Vagina (tissue), 2 donors: Measurements from ENCODE around the gene CNST.

Experiments used
- POLR2AphosphoS5 ChIP-seq, 2 donors: sonication (generic); formaldehyde crosslinking; IDR thresholded peaks; one replicate each; pipeline ENCODE4 v1.9.0; 2017; ENCODE audit warnings: antibody characterized with exemption in 2 of 2, mild to moderate bottlenecking in 2 of 2, low read depth in 1 of 2; ENCODE audit not compliant: insufficient read depth in 1 of 2
- TF ChIP-seq, protein P1 (sequence below), 3 experiments: fragments of 450-650 bp in 2 of 3; fragments of 200-600 bp in 1 of 3; sonication (generic) in 1 of 3; IDR thresholded peaks; one replicate each; pipeline ENCODE4 v1.5.1; 2017 to 2019; ENCODE audit warnings: antibody characterized with exemption in 3 of 3, mild to moderate bottlenecking in 2 of 3, moderate library complexity in 2 of 3

GRCh38 chr1:246661451-246661850 is 95.2 kb downstream of the CNST start:
- no peak for TF ChIP-seq POLR2AphosphoS5 (IDR thresholded peaks at IDR 0.05; ENCODE audit: insufficient read depth in 1 of 2, low read depth in 1 of 2)
- TF ChIP-seq, protein P1, sequence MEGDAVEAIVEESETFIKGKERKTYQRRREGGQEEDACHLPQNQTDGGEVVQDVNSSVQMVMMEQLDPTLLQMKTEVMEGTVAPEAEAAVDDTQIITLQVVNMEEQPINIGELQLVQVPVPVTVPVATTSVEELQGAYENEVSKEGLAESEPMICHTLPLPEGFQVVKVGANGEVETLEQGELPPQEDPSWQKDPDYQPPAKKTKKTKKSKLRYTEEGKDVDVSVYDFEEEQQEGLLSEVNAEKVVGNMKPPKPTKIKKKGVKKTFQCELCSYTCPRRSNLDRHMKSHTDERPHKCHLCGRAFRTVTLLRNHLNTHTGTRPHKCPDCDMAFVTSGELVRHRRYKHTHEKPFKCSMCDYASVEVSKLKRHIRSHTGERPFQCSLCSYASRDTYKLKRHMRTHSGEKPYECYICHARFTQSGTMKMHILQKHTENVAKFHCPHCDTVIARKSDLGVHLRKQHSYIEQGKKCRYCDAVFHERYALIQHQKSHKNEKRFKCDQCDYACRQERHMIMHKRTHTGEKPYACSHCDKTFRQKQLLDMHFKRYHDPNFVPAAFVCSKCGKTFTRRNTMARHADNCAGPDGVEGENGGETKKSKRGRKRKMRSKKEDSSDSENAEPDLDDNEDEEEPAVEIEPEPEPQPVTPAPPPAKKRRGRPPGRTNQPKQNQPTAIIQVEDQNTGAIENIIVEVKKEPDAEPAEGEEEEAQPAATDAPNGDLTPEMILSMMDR (IDR thresholded peaks at IDR 0.05) = no peak
